ENCODE measurements around the gene EDEM2. TPM values are rescaled to one million over a fixed set of nuclear protein-coding genes. Genes with fewer than 3 reads are reported as not detected.
"Not testable (repeated sequence)": the region's sequence is repeated elsewhere in the genome, so short reads cannot be mapped to it uniquely, and the experiment has no call there.

EDEM2 gene
- total RNA-seq, 2 experiments from 2014 or later, result 15.5 to 15.8 TPM

DNA sequence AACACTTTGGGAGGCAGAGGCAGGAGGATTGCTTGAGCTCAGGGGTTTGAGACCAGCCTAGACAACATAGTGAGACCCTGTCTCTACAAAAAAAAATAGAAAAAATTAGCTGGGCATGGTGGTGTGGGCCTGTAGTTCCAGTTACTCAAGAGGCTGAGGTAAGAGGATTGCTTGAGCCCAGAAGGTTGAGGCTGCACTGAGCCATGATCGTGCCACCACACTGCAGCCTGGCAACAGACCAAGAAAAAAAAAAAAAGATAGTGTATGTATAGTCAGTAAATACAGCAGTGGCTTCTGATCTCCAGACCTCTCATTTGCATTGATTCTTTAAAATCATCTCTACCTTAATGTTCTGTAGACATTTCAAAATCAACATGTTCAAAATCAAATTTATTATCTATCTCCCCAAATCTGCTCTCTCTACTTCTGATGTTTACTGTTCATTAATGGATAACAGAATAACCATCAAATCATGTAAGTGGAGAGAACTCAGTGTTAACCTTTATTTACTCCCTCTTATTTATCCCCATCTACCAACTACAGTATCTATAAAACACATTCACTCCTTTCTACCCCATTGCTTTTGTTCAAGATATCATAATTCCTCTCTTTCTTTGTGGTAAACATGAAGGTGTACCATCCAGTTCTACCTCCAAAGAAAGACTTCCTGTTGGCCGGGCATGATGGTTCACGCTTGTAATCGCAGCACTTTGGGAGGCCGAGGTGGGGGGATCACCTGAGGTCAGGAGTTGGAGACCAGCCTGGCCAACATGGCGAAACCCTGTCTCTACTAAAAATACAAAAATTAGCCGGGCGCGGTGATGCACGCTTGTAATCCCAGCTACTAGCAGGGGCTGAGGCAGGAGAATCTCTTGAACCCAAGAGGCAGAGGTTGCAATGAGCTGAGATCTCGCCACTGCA lies 32.4 kb upstream of the EDEM2 start:
- no peak for DNase-seq
- Mint-ChIP-seq H3K4me3 (no peak overlapping the region), H3K27ac (no peak overlapping the region), H3K27me3 (ENCODE audit: low read depth) (no peaks in the 10 kb centered on the region), H3K9me3 (no peaks in the 10 kb centered on the region), H3K36me3 (ENCODE audit: low read depth) (no peaks in the 10 kb centered on the region), H3K4me1 (ENCODE audit: low read depth) (no peaks in the 10 kb centered on the region)
- CTCF ChIA-PET, result no interaction called here
- intact Hi-C loops (cut with micrococcal nuclease), result no loop called here

DNA sequence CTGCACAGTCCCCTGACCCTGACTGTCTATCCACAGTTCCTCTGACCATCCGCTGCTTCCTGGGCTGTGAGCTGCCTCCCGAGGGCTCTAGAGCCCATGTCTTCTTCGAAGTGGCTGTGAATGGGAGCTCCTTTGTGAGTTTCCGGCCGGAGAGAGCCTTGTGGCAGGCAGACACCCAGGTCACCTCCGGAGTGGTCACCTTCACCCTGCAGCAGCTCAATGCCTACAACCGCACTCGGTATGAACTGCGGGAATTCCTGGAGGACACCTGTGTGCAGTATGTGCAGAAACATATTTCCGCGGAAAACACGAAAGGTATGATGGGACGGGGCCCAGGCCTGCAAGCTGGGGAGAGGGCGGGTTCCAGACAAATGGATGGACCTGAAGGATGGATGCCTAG lies 29.0 kb upstream of the EDEM2 start:
- no peak overlapping the region for H3K4me3 Mint-ChIP-seq
- CTCF ChIA-PET, result interaction anchor here (1.2 kb wide), 1 partner anchor 29 kb away, joined by 3 read pairs; the partner anchor contains the start of gene EDEM2
- intact Hi-C loops (cut with micrococcal nuclease), result no loop called here
- H3K9me3 Mint-ChIP-seq, result no peaks in the 10 kb centered on the region
- no peaks in the 10 kb centered on the region for H3K36me3 Mint-ChIP-seq (ENCODE audit: low read depth)
- H3K27me3 Mint-ChIP-seq (ENCODE audit: low read depth), result no peaks in the 10 kb centered on the region
- H3K4me1 Mint-ChIP-seq (ENCODE audit: low read depth), result peaks cover 12% of the 10 kb centered on the region
- DNase-seq, result no peak
- H3K27ac Mint-ChIP-seq, result no peak overlapping the region

GRCh38 chr20:35174458-35175216 lies 27.5 kb upstream of the EDEM2 start:
- DNase-seq, result no peak

DNA sequence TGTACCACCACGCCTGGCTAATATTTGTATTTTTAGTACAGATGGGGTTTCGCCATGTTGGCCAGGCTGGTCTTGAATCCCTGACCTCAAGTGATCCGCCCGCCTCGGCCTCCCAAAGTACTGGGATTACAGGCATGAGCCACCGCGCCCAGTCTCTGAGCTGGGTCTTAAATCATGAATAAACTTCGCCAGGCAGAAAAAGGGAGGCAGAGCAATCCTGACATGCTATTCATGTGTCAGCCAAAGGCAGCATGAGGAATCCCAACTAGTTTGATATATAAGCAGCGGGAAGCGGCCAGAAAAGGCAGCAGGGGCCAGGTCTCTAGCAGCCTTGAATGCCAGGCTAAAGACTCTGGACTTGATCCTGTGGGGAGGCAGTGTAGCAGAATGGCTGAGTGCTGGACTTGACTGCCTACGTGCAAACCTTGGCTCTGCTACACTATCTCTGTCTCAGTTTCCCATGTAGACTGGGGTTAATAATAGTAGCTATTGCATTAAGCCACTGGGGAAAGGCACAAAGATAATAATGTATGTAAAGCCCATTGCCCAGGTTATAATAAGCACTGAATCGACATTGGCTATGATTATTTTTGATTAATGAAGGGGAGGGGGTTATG lies 26.5 kb upstream of the EDEM2 start:
- intact Hi-C loops (cut with micrococcal nuclease), result no loop called here
- no peak overlapping the region for H3K4me3 Mint-ChIP-seq
- H3K27me3 Mint-ChIP-seq (ENCODE audit: low read depth), result no peaks in the 10 kb centered on the region
- H3K27ac Mint-ChIP-seq, result no peak overlapping the region
- H3K36me3 Mint-ChIP-seq (ENCODE audit: low read depth), result no peaks in the 10 kb centered on the region
- DNase-seq, result no peak
- no peaks in the 10 kb centered on the region for H3K9me3 Mint-ChIP-seq
- H3K4me1 Mint-ChIP-seq (ENCODE audit: low read depth), result peaks cover 12% of the 10 kb centered on the region
- CTCF ChIA-PET, result no interaction called here

More at GRCh38 chr20:35174458-35175216, 27.5 kb upstream of the EDEM2 start:
- Mint-ChIP-seq H3K36me3 (ENCODE audit: low read depth) (no peaks in the 10 kb centered on the region), H3K9me3 (no peaks in the 10 kb centered on the region), H3K4me1 (ENCODE audit: low read depth) (peaks cover 12% of the 10 kb centered on the region), H3K4me3 (no peak overlapping the region), H3K27me3 (ENCODE audit: low read depth) (no peaks in the 10 kb centered on the region), H3K27ac (no peak overlapping the region)
- CTCF ChIA-PET, result no interaction called here
- intact Hi-C loops (cut with micrococcal nuclease), result no loop called here

DNA sequence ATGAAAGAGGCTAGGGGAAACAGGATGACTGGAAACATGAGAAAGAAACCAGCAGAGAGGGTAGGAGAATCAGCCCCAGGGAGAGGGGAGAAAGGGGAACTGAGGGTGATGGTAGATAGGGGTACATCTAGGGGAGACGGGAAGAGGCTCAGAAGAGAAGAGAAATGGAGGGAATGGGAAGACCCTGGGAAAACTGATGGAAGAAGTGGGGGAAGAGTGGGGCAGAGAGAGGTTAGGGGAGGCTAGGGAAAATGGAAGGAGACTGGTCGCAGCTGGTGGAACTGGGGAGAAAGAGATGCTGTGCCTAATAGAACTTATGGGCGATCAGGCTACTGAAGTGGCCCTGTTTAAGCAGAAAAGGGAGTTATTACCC lies 25.3 kb upstream of the EDEM2 start:
- H3K4me1 Mint-ChIP-seq (ENCODE audit: low read depth), result peaks cover 12% of the 10 kb centered on the region
- no peaks in the 10 kb centered on the region for H3K9me3 Mint-ChIP-seq
- no peak overlapping the region for H3K27ac Mint-ChIP-seq
- H3K27me3 Mint-ChIP-seq (ENCODE audit: low read depth), result no peaks in the 10 kb centered on the region
- no peaks in the 10 kb centered on the region for H3K36me3 Mint-ChIP-seq (ENCODE audit: low read depth)
- intact Hi-C loops (cut with micrococcal nuclease), result no loop called here
- CTCF ChIA-PET, result no interaction called here
- no peak for DNase-seq
- peak overlapping the region; percentile 66 for H3K4me3 Mint-ChIP-seq

- no peaks in the 10 kb centered on the region for H3K36me3 Mint-ChIP-seq (ENCODE audit: low read depth)
- peak; percentile 35 for DNase-seq
- no peaks in the 10 kb centered on the region for H3K27me3 Mint-ChIP-seq (ENCODE audit: low read depth)
- peaks cover 12% of the 10 kb centered on the region for H3K4me1 Mint-ChIP-seq (ENCODE audit: low read depth)
- intact Hi-C loops (cut with micrococcal nuclease), result no loop called here
- CTCF ChIA-PET, result no interaction called here
- H3K9me3 Mint-ChIP-seq, result no peaks in the 10 kb centered on the region
- no peak within 1 kb of the TSS for H3K27ac Mint-ChIP-seq
- peak within 1 kb of the TSS; percentile 66 for H3K4me3 Mint-ChIP-seq
Observed at GRCh38 chr20:35171753-35172433, 24.8 kb upstream of the EDEM2 start, which contains the start of gene PROCR. PROCR (plus strand) TSS chr20:35172072; CDS start chr20:35172155, 83 bp downstream.

DNA sequence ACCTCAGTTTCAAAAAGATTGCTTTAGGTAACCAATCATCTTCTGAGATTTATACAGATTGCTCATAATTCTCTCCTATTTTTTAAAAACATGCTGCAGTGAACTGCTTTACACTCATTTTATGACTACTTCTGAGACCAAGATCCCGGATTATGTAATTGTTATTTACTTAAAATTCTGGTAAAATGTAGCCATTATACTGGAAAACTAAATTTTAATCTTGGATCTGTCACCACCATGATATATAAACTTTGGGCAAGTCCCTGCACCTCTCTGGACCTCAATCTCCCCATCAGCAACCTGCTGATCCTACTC lies 24.3 kb upstream of the EDEM2 start:
- CTCF ChIA-PET, result interaction anchor here (1.5 kb wide), 1 partner anchor 97 kb away, joined by 4 read pairs; no protein-coding TSS in a partner anchor
- no peaks in the 10 kb centered on the region for H3K36me3 Mint-ChIP-seq (ENCODE audit: low read depth)
- intact Hi-C loops (cut with micrococcal nuclease), result no loop called here
- H3K27me3 Mint-ChIP-seq (ENCODE audit: low read depth), result no peaks in the 10 kb centered on the region
- no peak for DNase-seq
- H3K27ac Mint-ChIP-seq, result no peak overlapping the region
- H3K4me1 Mint-ChIP-seq (ENCODE audit: low read depth), result peaks cover 13% of the 10 kb centered on the region
- peak overlapping the region; percentile 66 for H3K4me3 Mint-ChIP-seq
- no peaks in the 10 kb centered on the region for H3K9me3 Mint-ChIP-seq

DNA sequence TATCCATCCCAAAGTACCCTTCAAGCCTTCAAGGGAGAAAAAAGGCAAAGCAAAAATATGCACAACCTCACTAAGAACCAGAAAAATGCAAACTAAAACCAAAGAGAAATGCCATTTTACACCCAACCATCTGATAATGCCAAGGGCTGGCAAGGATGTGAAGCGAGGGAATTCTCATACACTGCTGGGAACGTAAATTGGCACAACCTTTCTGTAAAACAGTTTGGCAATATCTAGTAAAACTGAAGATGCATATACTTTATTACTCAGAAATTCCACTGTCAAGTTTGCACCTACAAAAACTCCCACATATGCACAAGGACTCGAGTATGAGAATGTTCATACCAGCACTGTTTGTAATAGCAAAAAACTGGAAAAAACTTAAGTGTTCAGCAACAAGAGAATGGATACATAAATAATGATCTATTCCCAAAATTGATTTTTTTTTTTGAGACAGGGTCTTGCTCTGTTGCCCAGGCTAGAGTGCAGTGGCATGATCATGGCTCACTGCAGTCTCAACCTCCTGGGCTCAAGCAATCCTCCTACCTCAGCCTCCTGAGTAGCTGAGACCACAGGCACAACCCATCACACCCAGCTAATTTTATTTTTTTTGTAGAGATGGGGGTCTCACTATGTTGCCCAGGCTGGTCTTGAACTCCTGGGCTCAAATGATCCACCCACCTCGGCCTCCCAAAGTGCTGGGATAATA lies 21.7 kb upstream of the EDEM2 start:
- peaks cover 13% of the 10 kb centered on the region for H3K4me1 Mint-ChIP-seq (ENCODE audit: low read depth)
- DNase-seq; H3K27me3 Mint-ChIP-seq (ENCODE audit: low read depth); H3K9me3 Mint-ChIP-seq; intact Hi-C loops (cut with micrococcal nuclease); CTCF ChIA-PET; H3K27ac Mint-ChIP-seq; H3K36me3 Mint-ChIP-seq (ENCODE audit: low read depth); H3K4me3 Mint-ChIP-seq: not testable (repeated sequence)

DNA sequence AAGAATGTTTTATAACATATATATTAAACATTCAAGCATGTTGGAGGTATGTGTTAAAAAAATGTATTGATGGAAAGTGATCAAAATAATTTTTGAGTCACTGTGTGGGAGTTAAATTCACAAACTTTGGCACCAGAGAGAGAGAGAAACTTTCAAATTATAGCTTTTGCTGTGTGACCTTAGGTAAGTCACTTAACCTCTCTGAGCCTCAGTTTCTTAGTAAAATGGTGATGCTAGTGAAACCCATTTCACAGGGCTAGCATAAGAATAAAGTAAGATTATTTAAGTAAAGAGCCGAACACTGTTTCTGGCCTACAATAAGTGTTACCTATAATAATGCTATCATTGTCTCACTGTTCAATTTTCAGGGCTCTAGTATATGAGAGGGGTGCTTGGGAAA lies 20.7 kb upstream of the EDEM2 start:
- peaks cover 7% of the 10 kb centered on the region for H3K9me3 Mint-ChIP-seq
- H3K4me1 Mint-ChIP-seq (ENCODE audit: low read depth), result peaks cover 13% of the 10 kb centered on the region
- no peak for DNase-seq
- intact Hi-C loops (cut with micrococcal nuclease), result no loop called here
- no peaks in the 10 kb centered on the region for H3K36me3 Mint-ChIP-seq (ENCODE audit: low read depth)
- no peak overlapping the region for H3K4me3 Mint-ChIP-seq
- H3K27me3 Mint-ChIP-seq (ENCODE audit: low read depth), result no peaks in the 10 kb centered on the region
- CTCF ChIA-PET, result no interaction called here
- H3K27ac Mint-ChIP-seq, result no peak overlapping the region

- Mint-ChIP-seq H3K4me1 (ENCODE audit: low read depth) (peaks cover 10% of the 10 kb centered on the region), H3K9me3 (peaks cover 7% of the 10 kb centered on the region), H3K27me3 (ENCODE audit: low read depth) (no peaks in the 10 kb centered on the region), H3K4me3 (no peak overlapping the region), H3K36me3 (ENCODE audit: low read depth) (no peaks in the 10 kb centered on the region), H3K27ac (no peak overlapping the region)
- DNase-seq, result no peak
- intact Hi-C loops (cut with micrococcal nuclease), result no loop called here
- CTCF ChIA-PET, result interaction anchor here (0.7 kb wide), 1 partner anchor 21 kb away, joined by 3 read pairs; no protein-coding TSS in a partner anchor
Observed at GRCh38 chr20:35166242-35166830, 19.2 kb upstream of the EDEM2 start.
